RWPE1 (cell line): Measurements from ENCODE around the gene WDPCP.

Experiments used
- CTCF ChIA-PET: fragments of 350-600 bp; sonication (Branson Sonifier 250); formaldehyde crosslinking; extraction: SDS; loops from one replicate; lab custom pipeline; 2021; lab: Yijun Ruan, JAX
- POLR2A ChIA-PET: fragments of 400-600 bp; formaldehyde crosslinking; extraction: SDS; loops from one replicate; lab custom pipeline; 2020; ENCODE audit warnings: antibody characterized with exemption; ENCODE audit not compliant: low non-redundant PET; lab: Yijun Ruan, JAX
- DNase-seq: peaks from one replicate; pipeline ENCODE4 v3.0.0; 2012; ENCODE audit warnings: low spot score
- H3K27ac ChIP-seq: fragments of 450-650 bp; 2 replicates; pipeline ENCODE4 v1.5.1; 2017
- CTCF ChIP-seq: fragments of 450-650 bp; conservative IDR thresholded peaks from 2 replicates; pipeline ENCODE4 v1.5.1; 2017; ENCODE audit warnings: low read depth, mild to moderate bottlenecking

Gene WDPCP

GRCh38 chr2:63622751-63623150 lies 34.5 kb upstream of the WDPCP start:
- DNase-seq, result no peak
- no peak for TF ChIP-seq CTCF
- no peak overlapping the region for H3K27ac ChIP-seq
- CTCF ChIA-PET, result no interaction called here
- POLR2A ChIA-PET, result no interaction called here

GRCh38 chr2:63619328-63619727 lies 31.1 kb upstream of the WDPCP start:
- ChIA-PET POLR2A (no interaction called here), CTCF (no interaction called here)
- no peak for DNase-seq

DNA sequence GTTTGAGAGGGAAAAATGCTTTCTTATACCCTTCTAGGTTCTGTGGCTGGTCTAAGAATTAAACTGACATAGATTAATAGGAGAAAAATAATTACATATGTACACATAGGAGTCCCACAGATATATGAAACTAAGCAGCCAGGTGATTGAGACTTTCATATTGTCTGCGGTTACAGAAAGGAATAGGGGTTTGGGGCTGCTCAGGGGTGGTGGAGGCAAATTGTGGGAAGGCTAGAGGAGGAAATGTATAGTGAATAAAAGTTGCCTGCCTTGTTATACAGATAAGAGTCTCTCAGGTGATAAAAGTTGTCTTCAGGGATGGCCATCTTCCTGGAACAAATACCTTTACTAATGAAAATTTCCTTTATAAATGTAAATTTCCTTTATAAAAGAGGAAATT lies 29.1 kb upstream of the WDPCP start:
- no peak for DNase-seq
- ChIA-PET POLR2A (no interaction called here), CTCF (no interaction called here)
- no peak overlapping the region for H3K27ac ChIP-seq
- TF ChIP-seq CTCF, result no peak

More at GRCh38 chr2:63619328-63619727, 31.1 kb upstream of the WDPCP start:
- H3K27ac ChIP-seq, result no peak overlapping the region
- no peak for TF ChIP-seq CTCF

GRCh38 chr2:63614983-63615945 lies 27.0 kb upstream of the WDPCP start:
- CTCF ChIA-PET, result interaction anchor here (0.5 to 0.7 kb wide), 2 partner anchors 23 to 475 kb away, joined by 3 read pairs; no protein-coding TSS in a partner anchor

GRCh38 chr2:63614448-63614968 lies 26.2 kb upstream of the WDPCP start:
- TF ChIP-seq CTCF, result no peak
- H3K27ac ChIP-seq, result no peak overlapping the region
- DNase-seq, result peak; percentile 82
- POLR2A ChIA-PET, result no interaction called here
- CTCF ChIA-PET, result interaction anchor here (0.7 kb wide), 1 partner anchor 24 kb away, joined by 3 read pairs; no protein-coding TSS in a partner anchor

More at GRCh38 chr2:63614983-63615945, 27.0 kb upstream of the WDPCP start:
- DNase-seq, result peak; percentile 70
- TF ChIP-seq CTCF, result no peak
- POLR2A ChIA-PET, result no interaction called here
- H3K27ac ChIP-seq, result peak overlapping the region; percentile 31; the same call in 1 of the 2 replicates

DNA sequence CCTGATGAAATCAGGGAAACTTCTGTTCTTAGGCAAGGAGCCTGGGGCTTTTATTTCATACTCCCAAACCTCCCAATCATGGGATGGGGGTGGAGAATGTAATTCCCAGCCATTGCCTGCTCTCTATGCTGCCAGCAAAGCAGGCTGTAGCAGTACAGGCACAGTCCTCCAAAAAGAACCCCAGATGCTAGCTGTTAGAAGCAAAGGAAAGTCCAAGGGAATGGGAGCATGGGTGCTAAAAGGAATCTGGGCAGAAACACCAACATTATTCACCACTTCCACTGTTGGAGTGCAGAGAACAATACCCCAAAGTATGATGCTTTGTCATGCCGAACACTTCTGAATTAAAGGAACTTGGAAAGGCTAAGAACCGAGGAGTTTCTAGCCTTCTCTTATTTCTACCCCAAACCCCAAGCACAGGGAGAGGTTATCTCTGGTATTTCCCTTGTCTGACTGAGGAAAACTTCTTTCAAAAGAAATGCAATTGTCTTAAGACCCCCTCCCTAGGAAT lies 25.2 kb upstream of the WDPCP start:
- DNase-seq, result no peak
- no peak overlapping the region for H3K27ac ChIP-seq
- POLR2A ChIA-PET, result no interaction called here
- no peak for TF ChIP-seq CTCF
- CTCF ChIA-PET, result no interaction called here
